Urothelium cell line (cell line): ENCODE measurements around the gene MYMX.
"Not testable (repeated sequence)": the region's sequence is repeated elsewhere in the genome, so short reads cannot be mapped to it uniquely, and the experiment has no call there.

Source experiments
- DNase-seq: peaks from one replicate; pipeline ENCODE4 v3.0.0; 2011; ENCODE audit warnings: low spot score, mixed read lengths
- FAIRE-seq: peaks from 2 replicates; lab custom pipeline; 2011; peaks lifted over from hg19 to GRCh38; lab: Jason Lieb, UNC

The MYMX gene

GRCh38 chr6:44185953-44186634, 30.6 kb upstream of the MYMX start:
- DNase-seq (no peak), FAIRE-seq (no peak)

GRCh38 chr6:44186635-44187025, 30.1 kb upstream of the MYMX start:
- no peak for DNase-seq
- no peak for FAIRE-seq

- no peak for FAIRE-seq
- DNase-seq = no peak
These were observed 27.9 kb upstream of the MYMX start for GRCh38 chr6:44188819-44189218.

- FAIRE-seq (no peak), DNase-seq (no peak)
These were observed 27.5 kb upstream of the MYMX start for GRCh38 chr6:44189257-44189656.

GRCh38 chr6:44190715-44191114, 26.0 kb upstream of the MYMX start:
- FAIRE-seq = no peak
- DNase-seq = no peak

- DNase-seq (no peak), FAIRE-seq (no peak)
These were observed 24.2 kb upstream of the MYMX start for GRCh38 chr6:44192428-44193041.

GRCh38 chr6:44193307-44193910, 23.3 kb upstream of the MYMX start:
- FAIRE-seq (no peak), DNase-seq (no peak)

- DNase-seq (no peak), FAIRE-seq (no peak)
These were observed 22.4 kb upstream of the MYMX start for GRCh38 chr6:44194326-44194725.

GRCh38 chr6:44196351-44196750, 20.4 kb upstream of the MYMX start:
- not testable (repeated sequence) for DNase-seq, FAIRE-seq

- FAIRE-seq (no peak), DNase-seq (no peak)
These were observed 18.0 kb upstream of the MYMX start for GRCh38 chr6:44198684-44199083.

- DNase-seq (no peak), FAIRE-seq (no peak)
These were observed 16.8 kb upstream of the MYMX start for GRCh38 chr6:44199883-44200282.

- no peak for FAIRE-seq
- DNase-seq = no peak
These were observed 15.5 kb upstream of the MYMX start for GRCh38 chr6:44201200-44201599.

GRCh38 chr6:44201638-44202303, 15.0 kb upstream of the MYMX start:
- DNase-seq (no peak), FAIRE-seq (no peak)

GRCh38 chr6:44202332-44202971, 14.3 kb upstream of the MYMX start:
- DNase-seq = no peak
- FAIRE-seq = no peak

- FAIRE-seq (no peak), DNase-seq (no peak)
These were observed 13.6 kb upstream of the MYMX start for GRCh38 chr6:44202972-44203750.

GRCh38 chr6:44203955-44204354, 12.8 kb upstream of the MYMX start:
- DNase-seq = no peak
- no peak for FAIRE-seq

GRCh38 chr6:44207966-44208365, 8.8 kb upstream of the MYMX start:
- FAIRE-seq (no peak), DNase-seq (no peak)

- DNase-seq (no peak), FAIRE-seq (no peak)
These were observed 5.4 kb upstream of the MYMX start for GRCh38 chr6:44211284-44211683.

GRCh38 chr6:44214307-44214706, 2.4 kb upstream of the MYMX start:
- FAIRE-seq (no peak), DNase-seq (no peak)

- DNase-seq (no peak), FAIRE-seq (no peak)
These were observed 812 bp downstream of the MYMX start for GRCh38 chr6:44217332-44218143.
